ACC112 (cell line): ENCODE measurements around the gene GK.
"Not testable (repeated sequence)": the region's sequence is repeated elsewhere in the genome, so short reads cannot be mapped to it uniquely, and the experiment has no call there.

ENCODE experiments used
- H2AFZ ChIP-seq: fragments of 200-600 bp; sonication (generic); one replicate; pipeline ENCODE4 v1.6.0; 2017; ENCODE audit warnings: antibody characterized with exemption, low read length; ENCODE audit not compliant: unreplicated experiment
- H3K27ac ChIP-seq: fragments of 200-600 bp; sonication (generic); 2 replicates; pipeline ENCODE4 v1.5.1; 2014; ENCODE audit warnings: low read depth, mild to moderate bottlenecking, antibody characterized with exemption, low read length, moderate library complexity
- H3K27me3 ChIP-seq: fragments of 200-600 bp; sonication (generic); 2 replicates; pipeline ENCODE4 v1.6.1; 2014; ENCODE audit warnings: mild to moderate bottlenecking, antibody characterized with exemption, low read length, moderate library complexity, mixed read lengths; ENCODE audit not compliant: insufficient read depth
- H3K36me3 ChIP-seq: fragments of 200-600 bp; sonication (generic); 2 replicates; pipeline ENCODE4 v1.6.1; 2016; ENCODE audit warnings: mild to moderate bottlenecking, antibody characterized with exemption, low read length, moderate library complexity, mixed read lengths; ENCODE audit not compliant: insufficient read depth
- H3K4me1 ChIP-seq: fragments of 200-600 bp; sonication (generic); one replicate; pipeline ENCODE4 v1.6.1; 2016; ENCODE audit warnings: low read length, mixed read lengths; ENCODE audit not compliant: insufficient read depth, unreplicated experiment, control insufficient read depth
- H3K4me3 ChIP-seq: fragments of 200-600 bp; sonication (generic); 2 replicates; pipeline ENCODE4 v1.5.1; 2014; ENCODE audit warnings: mild to moderate bottlenecking, low read depth, low read length
- H3K79me2 ChIP-seq: fragments of 200-600 bp; sonication (generic); one replicate; pipeline ENCODE4 v1.6.0; 2016; ENCODE audit warnings: low read length; ENCODE audit not compliant: control insufficient read depth, unreplicated experiment, insufficient read depth

Gene GK

DNA sequence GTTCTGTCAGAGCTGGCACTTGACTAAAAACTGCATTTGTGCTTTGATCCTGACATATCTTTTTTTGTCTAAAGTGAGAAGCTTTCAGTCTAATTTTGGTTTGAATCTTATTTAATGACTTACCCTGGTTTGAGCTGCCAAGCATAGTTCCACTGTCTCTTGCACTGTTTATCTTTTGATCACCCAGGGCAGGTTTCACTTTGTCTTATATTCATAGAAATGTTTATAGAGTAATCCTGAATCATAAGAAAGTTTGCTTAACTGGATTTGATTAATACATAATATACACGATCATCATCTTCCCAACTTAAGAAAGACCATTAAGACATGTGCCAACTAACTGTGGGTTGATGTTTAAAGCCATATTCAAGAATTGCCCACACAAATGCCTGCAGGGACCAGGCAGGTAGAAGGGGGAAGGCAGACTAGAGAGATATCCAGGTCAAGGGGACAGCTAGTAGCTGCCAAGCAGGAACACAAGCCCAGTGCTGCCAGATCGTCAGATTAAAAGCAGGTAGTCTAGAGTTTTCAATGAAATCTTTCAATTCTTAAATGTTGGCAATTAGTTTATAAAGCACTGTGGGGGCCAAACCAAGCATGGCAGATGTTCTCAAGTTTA, 1.9 kb downstream of the GK start:
- Histone ChIP-seq H3K4me1 (peaks cover 49% of the 10 kb centered on the region), H3K27ac (peak overlapping the region; percentile 55), H2AFZ (no peak overlapping the region), H3K4me3 (peak overlapping the region; percentile 60), H3K79me2 (peaks cover 11% of the 10 kb centered on the region), H3K36me3 (no peaks in the 10 kb centered on the region), H3K27me3 (no peaks in the 10 kb centered on the region)

- H2AFZ ChIP-seq = no peak overlapping the region
- peaks cover 11% of the 10 kb centered on the region for H3K79me2 ChIP-seq
- peak overlapping the region; percentile 55; the same call in 1 of the 2 replicates for H3K27ac ChIP-seq
- H3K27me3 ChIP-seq = no peaks in the 10 kb centered on the region
- H3K36me3 ChIP-seq = no peaks in the 10 kb centered on the region
- H3K4me3 ChIP-seq = 0 out of 2 replicates have a peak overlapping the region, but pooled peaks have one; percentile 60
- peaks cover 45% of the 10 kb centered on the region for H3K4me1 ChIP-seq
Measured at GRCh38 chrX:30655991-30656390, 2.8 kb downstream of the GK start.

DNA sequence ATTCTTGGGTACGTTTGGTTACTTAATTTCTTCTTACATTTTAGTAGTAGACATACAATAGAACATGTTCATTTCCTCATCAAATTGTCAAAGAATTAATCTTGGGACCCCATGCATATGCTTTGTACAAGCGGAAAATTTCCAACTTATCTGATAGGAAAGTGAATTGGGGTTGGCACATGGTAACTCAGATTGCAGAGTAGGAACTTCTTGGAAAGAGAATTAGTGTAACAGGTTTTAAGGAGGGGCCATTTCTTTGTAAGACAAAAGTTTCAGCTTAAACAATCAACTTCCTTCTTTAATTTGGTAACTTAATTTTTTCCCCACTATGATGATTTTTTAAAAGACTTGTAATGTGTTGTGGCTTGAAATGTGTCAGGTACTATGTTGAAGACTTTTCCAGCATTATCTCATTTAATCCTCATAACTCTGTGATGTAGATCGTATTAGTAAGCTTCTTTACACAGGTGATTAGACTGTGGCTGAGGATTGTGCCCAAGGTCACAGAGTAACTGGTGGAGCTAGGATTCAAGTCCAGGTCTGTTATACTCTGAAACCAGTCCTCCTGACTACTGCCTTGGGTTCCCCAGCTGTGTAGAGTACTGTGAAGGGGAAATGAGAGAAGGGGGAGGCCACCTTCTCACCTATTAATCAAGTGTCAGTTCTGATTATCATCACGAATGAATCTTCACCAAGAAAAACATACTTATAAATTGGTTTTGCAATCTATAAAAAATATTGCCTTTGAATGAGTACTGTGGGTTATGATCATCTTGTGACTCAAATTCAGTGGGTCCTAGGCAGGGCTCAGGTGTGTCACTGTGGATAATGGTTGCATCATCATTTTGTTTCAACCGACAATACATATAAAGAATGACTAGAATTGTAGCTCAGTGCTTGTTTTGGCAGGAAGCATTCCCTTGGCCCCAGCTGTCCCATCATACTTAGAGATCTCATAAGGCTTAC, 4.3 kb downstream of the GK start:
- Histone ChIP-seq H3K27me3 (no peaks in the 10 kb centered on the region), H3K36me3 (no peaks in the 10 kb centered on the region), H3K4me3 (no peak overlapping the region), H2AFZ (no peak overlapping the region), H3K27ac (peak overlapping the region; percentile 65), H3K4me1 (peaks cover 33% of the 10 kb centered on the region), H3K79me2 (peaks cover 18% of the 10 kb centered on the region)

- peak overlapping the region; percentile 1 for H2AFZ ChIP-seq
- H3K4me3 ChIP-seq = no peak overlapping the region
- peaks cover 11% of the 10 kb centered on the region for H3K79me2 ChIP-seq
- H3K27me3 ChIP-seq = no peaks in the 10 kb centered on the region
- H3K4me1 ChIP-seq = peaks cover 28% of the 10 kb centered on the region
- peak overlapping the region; percentile 89 for H3K27ac ChIP-seq
- H3K36me3 ChIP-seq = no peaks in the 10 kb centered on the region
Measured at GRCh38 chrX:30659421-30659820, 6.2 kb downstream of the GK start.

DNA sequence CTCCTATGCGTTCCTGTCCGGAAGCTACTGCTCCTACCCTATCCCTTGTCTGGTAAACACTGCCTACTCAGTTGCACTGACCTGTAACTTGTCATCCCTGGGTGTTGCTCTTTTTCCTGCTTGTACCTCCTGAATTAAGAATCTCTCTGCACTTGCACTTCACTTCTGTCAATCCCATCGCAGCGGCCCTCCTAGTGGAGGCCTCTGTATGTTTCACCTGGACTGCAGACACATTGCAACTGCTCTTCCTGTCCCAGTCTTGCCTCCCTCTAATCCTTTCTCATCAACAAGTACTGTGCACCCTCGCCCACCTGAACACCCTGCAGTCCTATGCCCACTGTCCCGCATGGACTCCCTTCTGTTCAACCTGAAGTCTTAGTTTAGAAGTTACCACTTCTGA, 8.0 kb downstream of the GK start:
- no peak overlapping the region for H3K27ac ChIP-seq
- H3K4me3 ChIP-seq = no peak overlapping the region
- H2AFZ ChIP-seq = no peak overlapping the region
- no peaks in the 10 kb centered on the region for H3K27me3 ChIP-seq
- peaks cover 7% of the 10 kb centered on the region for H3K79me2 ChIP-seq
- peaks cover 21% of the 10 kb centered on the region for H3K4me1 ChIP-seq
- H3K36me3 ChIP-seq = no peaks in the 10 kb centered on the region

GRCh38 chrX:30663322-30663721, 10.1 kb downstream of the GK start:
- no peak overlapping the region for H3K4me3 ChIP-seq
- H2AFZ ChIP-seq = no peak overlapping the region
- H3K36me3 ChIP-seq = no peaks in the 10 kb centered on the region
- H3K4me1 ChIP-seq = peaks cover 11% of the 10 kb centered on the region
- H3K79me2 ChIP-seq = peaks cover 7% of the 10 kb centered on the region
- no peaks in the 10 kb centered on the region for H3K27me3 ChIP-seq
- no peak overlapping the region for H3K27ac ChIP-seq

GRCh38 chrX:30665471-30665870, 12.2 kb downstream of the GK start:
- H3K79me2 ChIP-seq = peaks cover 7% of the 10 kb centered on the region
- no peak overlapping the region for H2AFZ ChIP-seq
- no peaks in the 10 kb centered on the region for H3K27me3 ChIP-seq
- no peaks in the 10 kb centered on the region; the same call in 1 of the 2 replicates for H3K36me3 ChIP-seq
- no peak overlapping the region for H3K27ac ChIP-seq
- H3K4me3 ChIP-seq = no peak overlapping the region
- H3K4me1 ChIP-seq = peaks cover 2% of the 10 kb centered on the region

GRCh38 chrX:30666094-30666493, 12.9 kb downstream of the GK start:
- Histone ChIP-seq H3K4me1 (peaks cover 2% of the 10 kb centered on the region), H3K27me3 (no peaks in the 10 kb centered on the region), H2AFZ (no peak overlapping the region), H3K36me3 (no peaks in the 10 kb centered on the region; the same call in 1 of the 2 replicates), H3K27ac (no peak overlapping the region), H3K4me3 (no peak overlapping the region), H3K79me2 (peaks cover 7% of the 10 kb centered on the region)

GRCh38 chrX:30668581-30668980, 15.4 kb downstream of the GK start:
- Histone ChIP-seq H3K4me1 (peaks cover 2% of the 10 kb centered on the region), H2AFZ (no peak overlapping the region), H3K79me2 (no peaks in the 10 kb centered on the region), H3K27me3 (no peaks in the 10 kb centered on the region), H3K27ac (no peak overlapping the region), H3K4me3 (no peak overlapping the region), H3K36me3 (no peaks in the 10 kb centered on the region; the same call in 1 of the 2 replicates)

- H3K27ac ChIP-seq, H2AFZ ChIP-seq, H3K27me3 ChIP-seq, H3K4me3 ChIP-seq, H3K79me2 ChIP-seq, H3K4me1 ChIP-seq, H3K36me3 ChIP-seq: not testable (repeated sequence)
Measured at GRCh38 chrX:30671189-30671588, 18.0 kb downstream of the GK start.
